Stimulated activated CD8-positive, alpha-beta memory T cell treated with anti-CD3 and anti-CD28 coated beads, Interleukin-12 subunit alpha, Interleukin-12 subunit beta, amount 100 ng/mL, for 24 hours (primary cell): ENCODE data around the gene ADGRB3.
"Not testable (repeated sequence)": the region's sequence is repeated elsewhere in the genome, so short reads cannot be mapped to it uniquely, and the experiment has no call there.

Experiments used
- DNase-seq: peaks from one replicate; pipeline ENCODE4 v3.0.0-alpha.2; 2020; ENCODE audit errors: extremely low read depth

ADGRB3 gene

DNA sequence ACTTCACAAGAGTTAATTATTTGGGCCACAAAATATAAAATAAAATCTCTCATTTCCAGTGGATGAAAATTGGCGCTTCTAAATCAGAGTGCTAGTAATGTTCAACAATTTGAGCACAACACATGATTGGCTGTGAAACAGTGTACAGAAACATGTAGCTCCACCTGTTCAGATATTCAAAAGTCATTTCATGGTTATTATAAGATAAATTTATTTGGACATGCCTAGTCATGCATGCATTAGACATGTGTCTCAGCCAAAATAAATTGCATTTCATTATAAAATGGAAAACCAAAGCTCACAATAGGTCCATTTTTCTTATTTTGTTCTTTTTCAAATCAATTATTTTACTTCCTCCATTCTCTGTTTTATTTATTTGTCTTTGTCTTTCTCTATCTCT lies 786.9 kb downstream of the ADGRB3 start:
- DNase-seq: no peak

DNA sequence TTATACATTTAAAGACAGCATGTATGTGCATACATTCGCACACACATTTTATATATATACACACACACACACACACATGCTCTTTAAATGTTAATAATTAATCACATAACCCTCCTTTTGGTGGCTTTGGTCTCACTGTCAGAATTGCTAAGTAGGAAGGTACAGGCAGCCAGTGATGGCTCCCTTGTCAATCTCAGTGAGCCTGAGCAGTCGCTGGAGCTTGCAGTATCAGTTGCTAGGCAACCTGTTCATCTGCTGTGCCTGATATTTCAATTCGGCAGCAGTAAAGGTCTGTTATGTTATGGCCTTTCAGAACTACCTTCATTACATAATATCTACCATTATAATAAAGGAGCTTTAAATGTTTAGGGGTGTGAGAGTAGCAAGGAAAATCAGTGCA lies 787.4 kb downstream of the ADGRB3 start:
- DNase-seq: no peak

DNA sequence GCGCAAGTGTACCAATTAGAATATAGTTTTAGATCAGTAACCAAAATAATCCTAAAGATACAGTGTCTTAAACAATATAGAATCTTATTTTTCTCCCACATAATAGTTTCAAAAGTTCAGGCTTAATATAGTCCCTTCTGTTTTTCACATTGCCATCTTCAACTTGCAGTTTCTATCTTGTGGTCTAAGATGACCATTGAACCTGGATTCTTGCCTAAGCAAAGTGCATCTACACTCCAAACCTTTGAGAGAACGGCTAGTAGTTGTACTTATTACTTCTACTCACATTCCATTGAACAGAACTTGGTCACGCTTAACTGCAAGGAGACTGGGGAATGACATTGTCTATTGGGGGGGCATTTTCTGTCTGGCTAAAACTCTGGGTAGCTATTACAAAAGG lies 788.7 kb downstream of the ADGRB3 start:
- DNase-seq: no peak

DNA sequence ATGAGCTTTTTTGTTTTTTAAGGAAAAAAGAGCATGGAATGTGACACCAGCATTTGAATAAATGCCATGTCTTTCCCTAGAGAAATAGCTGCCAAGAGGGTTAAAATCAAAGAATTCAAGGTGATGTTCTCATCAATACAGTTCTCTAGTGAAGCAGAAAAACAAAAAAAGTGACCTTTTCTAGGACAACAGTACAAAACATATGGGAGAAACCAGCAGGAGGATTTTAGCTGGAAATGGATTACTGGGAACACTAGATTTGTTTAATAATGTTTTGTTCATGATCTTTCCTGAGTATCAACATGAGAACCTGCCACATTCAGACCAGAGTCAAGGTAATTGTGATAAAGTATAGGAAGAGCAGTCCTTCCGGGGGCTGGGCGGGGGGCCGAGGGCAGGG lies 789.5 kb downstream of the ADGRB3 start:
- DNase-seq: no peak

DNA sequence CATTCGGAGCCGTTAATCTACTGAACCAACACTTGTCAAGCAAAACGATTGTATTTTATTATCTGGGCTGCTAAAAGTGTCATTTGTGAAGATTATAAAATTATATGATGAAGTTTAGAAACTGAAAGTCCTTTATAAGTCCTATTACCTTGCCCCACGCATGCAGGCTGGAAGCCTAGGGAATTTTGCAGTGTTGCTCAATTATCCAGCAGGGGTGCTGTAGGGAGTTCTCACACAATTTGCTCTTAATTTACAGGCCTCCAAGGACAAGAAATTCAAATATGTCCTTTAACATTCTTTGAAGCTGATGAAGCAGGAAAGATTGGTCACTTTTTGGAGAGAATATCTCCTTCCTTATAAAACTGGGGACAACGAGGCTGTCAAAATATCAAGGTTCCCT lies 792.8 kb downstream of the ADGRB3 start:
- DNase-seq: no peak

DNA sequence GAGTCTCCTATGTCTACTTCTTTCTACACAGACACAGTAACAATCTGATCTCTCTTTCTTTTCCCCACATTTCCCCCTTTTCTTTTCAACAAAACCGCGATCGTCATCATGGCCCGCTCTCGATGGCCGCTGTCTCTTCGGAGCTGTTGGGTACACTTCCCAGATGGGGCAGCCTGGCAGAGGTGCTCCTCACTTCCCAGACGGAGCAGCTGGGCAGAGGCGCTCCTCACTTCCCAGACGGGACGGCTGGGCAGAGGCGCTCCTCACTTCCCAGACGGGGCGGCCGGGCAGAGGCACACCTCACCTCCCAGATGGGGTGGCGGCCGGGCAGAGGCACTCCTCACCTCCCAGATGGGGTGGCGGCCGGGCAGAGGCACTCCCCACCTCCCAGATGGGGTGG lies 797.1 kb downstream of the ADGRB3 start:
- not testable (repeated sequence) for DNase-seq

DNA sequence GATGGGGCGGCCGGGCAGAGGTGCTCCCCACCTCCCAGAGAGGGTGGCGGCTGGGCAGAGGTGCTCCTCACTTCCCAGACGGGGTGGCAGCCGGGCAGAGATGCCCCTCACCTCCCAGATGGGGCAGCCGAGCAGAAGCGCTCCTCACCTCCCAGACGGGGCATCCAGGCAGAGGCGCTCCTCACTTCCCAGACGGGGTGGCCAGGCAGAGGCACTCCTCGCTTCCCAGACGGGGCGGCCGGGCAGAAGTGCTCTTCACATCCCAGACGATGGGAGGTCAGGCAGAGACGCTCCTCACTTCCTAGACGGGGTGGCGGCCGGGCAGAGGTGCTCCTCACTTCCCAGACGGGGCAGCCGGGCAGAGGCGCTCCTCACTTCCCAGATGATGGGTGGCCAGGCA lies 798.0 kb downstream of the ADGRB3 start:
- not testable (repeated sequence) for DNase-seq

DNA sequence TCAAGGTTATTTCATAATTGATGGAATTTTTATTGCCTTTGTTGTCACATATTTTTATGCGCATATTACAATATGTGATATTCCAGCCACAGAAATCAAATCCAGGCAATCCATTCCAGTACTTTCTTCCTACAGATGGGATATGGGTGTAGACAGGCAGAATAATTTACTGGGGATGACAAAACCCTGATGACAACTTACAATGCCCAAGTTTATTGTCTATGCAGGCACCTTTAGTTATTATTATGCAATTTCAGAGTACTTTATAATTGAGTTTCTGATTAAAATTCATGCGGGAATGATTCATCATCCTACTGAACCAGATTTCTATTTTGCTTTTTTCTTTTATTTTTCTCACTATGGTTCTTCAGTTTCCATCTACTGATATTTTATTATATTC lies 803.0 kb downstream of the ADGRB3 start:
- DNase-seq: no peak
